GM20000 (cell line): ENCODE data around the gene ACSS3.

ENCODE experiments used
- DNase-seq: peaks from one replicate; pipeline ENCODE4 v3.0.0; 2012; ENCODE audit warnings: low spot score
- CTCF ChIP-seq: IDR thresholded peaks from 2 replicates; pipeline ENCODE4 v1.5.1; 2012; ENCODE audit warnings: mild to moderate bottlenecking, control low read depth; ENCODE audit errors: extremely low read depth, missing control alignments

ACSS3 gene

GRCh38 chr12:81077329-81077685 is 572 bp upstream of the ACSS3 start:
- TF ChIP-seq CTCF = no peak
- DNase-seq = no peak

GRCh38 chr12:81078469-81079196 is 754 bp downstream of the ACSS3 start:
- DNase-seq = no peak

GRCh38 chr12:81079280-81080076 is 1.6 kb downstream of the ACSS3 start:
- no peak for DNase-seq
- TF ChIP-seq CTCF = no peak

More at GRCh38 chr12:81078469-81079196, 754 bp downstream of the ACSS3 start:
- TF ChIP-seq CTCF = no peak

GRCh38 chr12:81080431-81080983 is 2.6 kb downstream of the ACSS3 start:
- TF ChIP-seq CTCF = no peak
- DNase-seq = no peak

GRCh38 chr12:81081726-81082125 is 3.8 kb downstream of the ACSS3 start:
- TF ChIP-seq CTCF = no peak
- no peak for DNase-seq

- no peak for TF ChIP-seq CTCF
- DNase-seq = no peak
Measured at GRCh38 chr12:81083018-81083417, 5.1 kb downstream of the ACSS3 start.

- TF ChIP-seq CTCF = no peak
Measured at GRCh38 chr12:81083906-81084513, 6.1 kb downstream of the ACSS3 start.

More at GRCh38 chr12:81083906-81084513, 6.1 kb downstream of the ACSS3 start:
- no peak for DNase-seq
